NCI-H1048 (cell line): ENCODE data around the gene C1QTNF9B.
A peak's percentile ranks its signal among the peaks of the same experiment; 100 is the strongest.
"Not testable (repeated sequence)": the region's sequence is repeated elsewhere in the genome, so short reads cannot be mapped to it uniquely, and the experiment has no call there.

Experiments used
- DNase-seq: peaks from one replicate; lab custom pipeline; 2025; lab: John Stamatoyannopoulos, UW

C1QTNF9B gene

GRCh38 chr13:23893791-23894190, 3.5 kb downstream of the C1QTNF9B start:
- not testable (repeated sequence) for DNase-seq

GRCh38 chr13:23889615-23890607, 7.4 kb downstream of the C1QTNF9B start:
- no peak for DNase-seq

GRCh38 chr13:23888658-23889614, 8.4 kb downstream of the C1QTNF9B start, which contains the start of gene MIPEP:
MIPEP (minus strand) TSS chr13:23889400; CDS start chr13:23889320, 80 bp downstream.
- peak; percentile 87 for DNase-seq

- DNase-seq, result not testable (repeated sequence)
These were observed 12.9 kb downstream of the C1QTNF9B start for GRCh38 chr13:23884361-23884760.

GRCh38 chr13:23883255-23883654, 14.0 kb downstream of the C1QTNF9B start:
- DNase-seq, result no peak

GRCh38 chr13:23881402-23881800, 15.9 kb downstream of the C1QTNF9B start:
- DNase-seq, result not testable (repeated sequence)

GRCh38 chr13:23880493-23881401, 16.6 kb downstream of the C1QTNF9B start:
- DNase-seq, result not testable (repeated sequence)

GRCh38 chr13:23877286-23877685, 20.0 kb downstream of the C1QTNF9B start:
- no peak for DNase-seq

GRCh38 chr13:23876265-23876664, 21.0 kb downstream of the C1QTNF9B start:
- DNase-seq, result no peak

GRCh38 chr13:23871616-23872220, 25.6 kb downstream of the C1QTNF9B start:
- no peak for DNase-seq

- no peak for DNase-seq
These were observed 26.8 kb downstream of the C1QTNF9B start for GRCh38 chr13:23870356-23871140.

GRCh38 chr13:23868521-23868920, 28.8 kb downstream of the C1QTNF9B start:
- no peak for DNase-seq

GRCh38 chr13:23867027-23867491, 30.2 kb downstream of the C1QTNF9B start:
- DNase-seq, result no peak

- no peak for DNase-seq
These were observed 30.8 kb downstream of the C1QTNF9B start for GRCh38 chr13:23866420-23867026.

- DNase-seq, result no peak
These were observed 31.4 kb downstream of the C1QTNF9B start for GRCh38 chr13:23865906-23866305.

GRCh38 chr13:23865026-23865425, 32.3 kb downstream of the C1QTNF9B start:
- DNase-seq, result no peak

- no peak for DNase-seq
These were observed 36.0 kb downstream of the C1QTNF9B start for GRCh38 chr13:23861310-23861709.

- DNase-seq, result no peak
These were observed 37.4 kb downstream of the C1QTNF9B start for GRCh38 chr13:23859904-23860303.

GRCh38 chr13:23859455-23859854, 37.8 kb downstream of the C1QTNF9B start:
- no peak for DNase-seq
